Activated naive CD4-positive, alpha-beta T cell treated with anti-CD3 and anti-CD28 coated beads, Interleukin-2, amount 10 ng/mL, durations not matched to agents 7 days and 5 days (primary cell): Measurements from ENCODE around the gene GYPE.
"Not testable (repeated sequence)": the region's sequence is repeated elsewhere in the genome, so short reads cannot be mapped to it uniquely, and the experiment has no call there.

ENCODE experiments used
- CTCF ChIA-PET: fragments of 350-600 bp; sonication (Branson Sonifier 250); formaldehyde crosslinking; loops from one replicate; lab custom pipeline; 2021; ENCODE audit warnings: antibody characterized with exemption; lab: Charles Lee
- DNase-seq: peaks from one replicate; pipeline ENCODE4 v3.0.0-alpha.2; 2020
- H3K27ac Mint-ChIP-seq: one replicate; pipeline ENCODE4 v1.8.0; 2021; ENCODE audit warnings: mild to moderate bottlenecking, moderate library complexity, mixed read lengths
- H3K27me3 Mint-ChIP-seq: one replicate; pipeline ENCODE4 v1.8.0; 2021; ENCODE audit warnings: mild to moderate bottlenecking, mixed read lengths
- H3K36me3 Mint-ChIP-seq: one replicate; pipeline ENCODE4 v1.8.0; 2021; ENCODE audit warnings: mixed read lengths
- H3K4me1 Mint-ChIP-seq: one replicate; pipeline ENCODE4 v1.8.0; 2021; ENCODE audit warnings: mixed read lengths
- H3K4me3 Mint-ChIP-seq: one replicate; pipeline ENCODE4 v1.8.0; 2021; ENCODE audit warnings: mild to moderate bottlenecking, moderate library complexity, mixed read lengths
- H3K9me3 Mint-ChIP-seq: one replicate; pipeline ENCODE4 v1.8.0; 2021; ENCODE audit warnings: mixed read lengths

The GYPE gene

DNA sequence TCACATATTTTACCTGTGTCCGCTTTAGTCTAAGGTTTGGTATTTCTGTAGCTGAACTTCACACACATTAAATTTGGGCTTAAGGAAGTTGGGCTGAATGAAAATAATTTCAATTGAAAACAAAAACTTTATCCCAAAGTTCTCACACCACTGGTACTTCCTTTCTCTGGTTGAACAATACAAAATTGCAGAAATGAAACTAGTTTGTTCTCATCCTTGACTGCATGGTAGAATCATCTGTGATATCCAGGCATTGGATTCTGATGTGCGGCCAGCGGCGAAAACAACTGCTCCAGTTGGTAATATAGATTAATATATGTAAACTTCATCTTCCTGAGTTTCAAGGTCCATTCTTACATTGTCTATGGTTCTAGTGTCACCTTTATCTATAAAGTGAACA is 15.0 kb downstream of the GYPE start:
- H3K9me3 Mint-ChIP-seq, H3K4me1 Mint-ChIP-seq, CTCF ChIA-PET: not testable (repeated sequence)

GRCh38 chr4:143888189-143888588 is 17.2 kb downstream of the GYPE start:
- DNase-seq, H3K9me3 Mint-ChIP-seq, H3K36me3 Mint-ChIP-seq, H3K27me3 Mint-ChIP-seq, H3K4me3 Mint-ChIP-seq, H3K27ac Mint-ChIP-seq, H3K4me1 Mint-ChIP-seq, CTCF ChIA-PET: not testable (repeated sequence)

More for the DNA sequence above, 15.0 kb downstream of the GYPE start:
- not testable (repeated sequence) for H3K4me3 Mint-ChIP-seq, H3K27ac Mint-ChIP-seq, DNase-seq, H3K36me3 Mint-ChIP-seq, H3K27me3 Mint-ChIP-seq

- H3K36me3 Mint-ChIP-seq, DNase-seq, H3K4me3 Mint-ChIP-seq, CTCF ChIA-PET, H3K9me3 Mint-ChIP-seq, H3K4me1 Mint-ChIP-seq, H3K27ac Mint-ChIP-seq, H3K27me3 Mint-ChIP-seq: not testable (repeated sequence)
Observed at GRCh38 chr4:143884965-143885364, 20.4 kb downstream of the GYPE start.

GRCh38 chr4:143883529-143883928 is 21.8 kb downstream of the GYPE start:
- H3K27me3 Mint-ChIP-seq, result no peaks in the 10 kb centered on the region
- DNase-seq, result no peak
- H3K27ac Mint-ChIP-seq, result no peak overlapping the region
- H3K4me1 Mint-ChIP-seq, result no peaks in the 10 kb centered on the region
- no peaks in the 10 kb centered on the region for H3K9me3 Mint-ChIP-seq
- no peak overlapping the region for H3K4me3 Mint-ChIP-seq
- no peaks in the 10 kb centered on the region for H3K36me3 Mint-ChIP-seq
- CTCF ChIA-PET, result no interaction called here

DNA sequence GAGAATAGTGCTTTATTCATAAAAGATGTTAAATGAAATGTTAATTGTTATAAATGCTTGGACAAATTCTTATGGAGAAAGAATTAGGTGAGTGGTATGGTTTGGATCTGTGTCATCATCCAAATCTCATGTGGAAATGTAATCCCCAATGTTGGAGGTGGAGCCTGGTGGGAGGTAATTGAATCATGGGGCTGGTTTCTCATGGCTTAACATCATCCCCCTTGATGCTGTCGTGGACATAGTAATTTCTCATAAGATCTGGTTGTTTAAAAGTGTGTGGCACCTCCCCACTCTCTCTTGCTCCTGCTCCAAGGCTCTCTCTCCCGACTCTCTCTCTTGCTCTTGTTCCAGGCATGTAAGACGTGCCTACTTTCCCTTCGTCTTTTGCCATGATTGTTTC is 22.5 kb downstream of the GYPE start:
- no peaks in the 10 kb centered on the region for H3K36me3 Mint-ChIP-seq
- no peaks in the 10 kb centered on the region for H3K4me1 Mint-ChIP-seq
- H3K9me3 Mint-ChIP-seq, result no peaks in the 10 kb centered on the region
- no peak overlapping the region for H3K4me3 Mint-ChIP-seq
- no peak for DNase-seq
- no peaks in the 10 kb centered on the region for H3K27me3 Mint-ChIP-seq
- no peak overlapping the region for H3K27ac Mint-ChIP-seq
- CTCF ChIA-PET, result no interaction called here

DNA sequence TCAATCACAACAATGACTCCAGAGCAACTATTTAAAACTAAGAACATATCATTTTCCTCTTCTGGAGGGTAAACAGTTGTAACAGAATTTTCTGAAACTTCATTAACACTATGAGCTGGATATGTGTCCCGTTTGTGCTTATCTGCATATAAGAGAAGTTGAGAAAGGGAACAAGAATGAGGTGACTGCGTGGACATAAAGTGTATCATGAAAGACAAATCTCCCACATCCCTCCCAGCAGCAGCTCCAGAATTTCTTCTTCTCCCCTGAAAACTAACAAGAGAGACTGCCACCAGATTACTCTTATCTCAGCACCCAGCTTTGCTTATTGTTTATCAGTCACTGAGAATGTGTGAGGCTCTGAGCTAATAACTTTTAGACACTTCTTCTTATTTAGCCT is 25.8 kb downstream of the GYPE start:
- H3K36me3 Mint-ChIP-seq, H3K27ac Mint-ChIP-seq, H3K27me3 Mint-ChIP-seq, DNase-seq, CTCF ChIA-PET, H3K4me3 Mint-ChIP-seq, H3K9me3 Mint-ChIP-seq, H3K4me1 Mint-ChIP-seq: not testable (repeated sequence)

DNA sequence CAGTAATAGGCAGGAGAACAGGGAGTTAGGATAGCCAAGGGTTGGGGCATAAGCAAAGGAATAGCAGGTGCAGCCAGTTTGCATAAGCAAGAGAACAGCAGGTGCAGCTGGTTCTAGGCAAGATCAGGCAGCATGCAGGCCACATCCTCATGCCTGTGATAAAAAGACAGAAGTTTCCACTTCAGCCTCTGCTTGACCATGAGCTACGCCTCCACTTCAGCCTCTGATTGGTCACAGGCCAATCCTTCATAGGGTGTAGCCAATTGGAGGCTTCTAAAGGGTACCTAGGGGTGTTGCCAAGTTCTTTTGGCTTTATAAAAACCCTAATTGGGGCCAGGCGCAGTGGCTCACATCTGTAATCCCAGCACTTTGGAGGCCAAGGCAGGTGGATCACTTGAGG is 30.0 kb downstream of the GYPE start:
- H3K4me1 Mint-ChIP-seq, H3K27ac Mint-ChIP-seq, H3K27me3 Mint-ChIP-seq, DNase-seq, H3K36me3 Mint-ChIP-seq, CTCF ChIA-PET, H3K9me3 Mint-ChIP-seq, H3K4me3 Mint-ChIP-seq: not testable (repeated sequence)

DNA sequence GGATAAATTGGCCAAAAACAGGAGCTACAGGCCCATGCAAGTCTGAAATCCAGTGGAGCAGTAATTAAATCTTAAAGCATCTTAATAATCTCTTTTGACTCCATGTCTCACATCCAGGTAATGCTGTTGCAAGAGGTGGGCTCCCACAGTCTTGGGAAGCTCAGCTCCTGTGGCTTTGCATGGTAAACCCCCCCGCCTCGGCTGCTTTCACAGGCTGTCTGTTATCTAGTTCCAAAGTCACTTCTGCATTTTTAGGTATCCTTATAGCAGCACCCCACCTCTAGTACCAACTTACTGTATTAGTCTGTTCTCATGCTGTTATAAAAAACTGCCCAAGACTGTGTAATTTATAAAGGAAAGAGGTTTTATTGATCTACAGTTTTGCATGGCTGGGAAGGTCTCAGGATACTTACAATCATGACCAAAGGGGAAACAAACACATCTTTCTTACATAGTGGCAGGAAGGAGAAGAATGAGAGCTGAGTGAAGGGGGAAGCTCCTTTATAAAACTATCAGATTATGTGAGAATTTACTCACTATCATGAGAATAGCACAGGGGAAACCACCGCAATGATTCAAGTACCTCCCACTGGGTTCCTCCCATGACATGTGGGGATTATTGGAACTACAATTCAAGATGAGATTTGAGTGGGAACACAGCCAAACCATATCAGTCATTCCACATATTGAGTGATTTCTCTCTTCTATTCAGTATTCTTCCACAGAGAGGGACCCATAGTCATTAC is 34.7 kb downstream of the GYPE start:
- H3K9me3 Mint-ChIP-seq, result not testable (repeated sequence)

DNA sequence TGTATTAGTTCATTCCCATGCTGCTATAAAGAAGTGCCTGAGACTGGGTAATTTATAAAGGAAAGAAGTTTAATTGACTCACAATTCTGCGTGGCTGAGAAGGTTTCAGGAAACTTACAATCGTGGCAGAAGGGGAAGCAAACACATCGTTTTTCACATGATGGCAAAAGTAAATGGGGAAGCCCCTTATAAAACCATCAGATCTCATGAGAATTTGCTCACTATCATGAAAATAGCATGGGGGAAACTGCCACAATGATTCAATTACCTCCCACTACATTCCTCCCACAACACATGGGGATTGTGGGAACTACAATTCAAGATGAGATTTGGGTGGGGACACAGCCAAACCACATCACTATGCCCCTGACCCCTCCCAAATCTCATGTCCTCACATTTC is 35.4 kb downstream of the GYPE start:
- H3K27me3 Mint-ChIP-seq, DNase-seq, H3K4me1 Mint-ChIP-seq, H3K4me3 Mint-ChIP-seq, H3K36me3 Mint-ChIP-seq, CTCF ChIA-PET, H3K9me3 Mint-ChIP-seq, H3K27ac Mint-ChIP-seq: not testable (repeated sequence)

More for the DNA sequence above, 34.7 kb downstream of the GYPE start:
- H3K4me1 Mint-ChIP-seq, H3K27ac Mint-ChIP-seq, H3K36me3 Mint-ChIP-seq, CTCF ChIA-PET, H3K27me3 Mint-ChIP-seq, H3K4me3 Mint-ChIP-seq, DNase-seq: not testable (repeated sequence)

DNA sequence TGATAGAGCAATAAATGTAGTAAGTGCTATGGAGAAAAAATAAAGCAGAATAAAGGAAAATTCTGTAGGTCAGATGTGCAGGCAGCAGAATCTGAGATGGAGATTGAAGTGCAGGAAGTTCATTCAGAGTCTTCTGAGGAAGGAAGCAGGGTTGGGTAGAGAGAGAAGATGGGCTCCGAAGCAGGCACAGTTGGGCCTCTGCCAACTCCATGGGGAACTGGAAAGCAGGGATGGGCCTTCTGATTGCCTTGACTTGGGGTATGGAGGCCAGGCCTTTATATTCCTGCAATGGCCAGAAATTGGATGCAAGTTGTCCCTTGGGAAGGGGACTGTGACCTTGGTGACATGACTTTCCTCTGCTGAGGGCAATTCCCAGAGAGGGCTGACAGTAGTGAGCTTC is 42.6 kb downstream of the GYPE start:
- H3K27me3 Mint-ChIP-seq, H3K9me3 Mint-ChIP-seq, DNase-seq, H3K4me3 Mint-ChIP-seq, H3K36me3 Mint-ChIP-seq, CTCF ChIA-PET, H3K27ac Mint-ChIP-seq, H3K4me1 Mint-ChIP-seq: not testable (repeated sequence)

DNA sequence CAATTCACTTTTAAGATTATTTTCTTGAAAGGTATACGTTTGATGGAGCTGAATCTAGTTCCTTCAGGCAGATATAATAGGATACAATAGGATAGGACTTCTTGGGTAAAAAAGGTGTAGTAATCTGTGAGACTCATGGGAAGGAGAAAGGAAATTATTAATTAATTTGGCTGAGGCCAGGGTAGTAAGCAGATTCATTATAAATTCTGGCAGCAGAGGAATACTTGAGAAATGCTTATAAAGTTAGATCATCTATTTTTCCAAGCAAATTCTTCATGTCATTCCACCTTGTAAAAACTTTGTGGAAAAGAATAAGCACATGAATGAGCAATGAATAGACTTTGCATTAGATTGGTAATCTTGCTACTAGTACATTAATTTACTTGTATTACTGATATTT is 46.9 kb downstream of the GYPE start:
- no peaks in the 10 kb centered on the region for H3K36me3 Mint-ChIP-seq
- H3K27me3 Mint-ChIP-seq, result peaks cover 5% of the 10 kb centered on the region
- no peaks in the 10 kb centered on the region for H3K4me1 Mint-ChIP-seq

DNA sequence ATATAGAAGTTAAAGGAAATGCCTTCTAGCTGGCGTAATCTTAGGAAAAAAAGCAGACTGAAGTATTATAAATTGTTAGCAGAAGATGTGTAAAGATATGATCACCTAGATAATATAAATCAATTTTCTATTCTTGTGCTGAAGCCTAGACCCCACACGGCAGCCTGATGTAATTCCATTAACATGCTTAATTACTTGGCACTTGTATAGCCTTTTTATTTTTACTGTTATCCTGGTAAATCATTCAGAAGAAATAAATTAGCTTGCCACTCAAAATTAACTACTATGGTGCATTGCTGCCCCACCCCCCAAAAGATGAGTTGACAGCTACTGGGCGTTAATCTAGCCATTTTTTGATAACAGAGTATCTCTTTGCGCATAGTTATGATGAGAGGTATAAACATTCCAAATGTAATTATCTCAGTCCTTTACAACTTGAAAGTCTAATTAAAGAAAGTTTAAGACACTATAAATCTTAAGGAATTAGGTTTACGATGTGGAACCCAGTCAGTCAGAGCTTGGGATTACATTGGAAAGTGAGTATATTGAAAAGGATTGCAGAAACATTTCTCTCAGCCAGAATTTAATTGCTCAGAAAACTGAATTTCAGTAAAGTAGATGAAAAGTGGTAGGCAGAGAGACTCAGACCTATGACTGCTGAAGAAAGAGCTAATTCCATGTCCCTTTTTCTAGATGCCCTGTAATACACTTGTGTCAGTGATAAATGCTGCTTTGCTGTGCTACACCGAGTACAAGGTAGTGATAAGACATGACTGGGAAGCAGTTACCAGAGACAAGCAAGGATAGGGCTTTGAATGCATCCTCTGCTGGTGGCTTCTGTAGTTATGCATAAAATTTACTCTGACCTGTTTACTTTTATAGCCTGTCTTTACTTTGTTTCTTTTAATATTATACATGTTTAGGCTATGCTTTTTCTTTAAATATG is 47.7 kb downstream of the GYPE start:
- H3K27me3 Mint-ChIP-seq, H3K9me3 Mint-ChIP-seq, CTCF ChIA-PET, DNase-seq, H3K36me3 Mint-ChIP-seq, H3K4me1 Mint-ChIP-seq, H3K4me3 Mint-ChIP-seq, H3K27ac Mint-ChIP-seq: not testable (repeated sequence)

More for the DNA sequence above, 46.9 kb downstream of the GYPE start:
- no peak overlapping the region for H3K4me3 Mint-ChIP-seq
- no peak overlapping the region for H3K27ac Mint-ChIP-seq
- CTCF ChIA-PET, result no interaction called here
- DNase-seq, result no peak
- H3K9me3 Mint-ChIP-seq, result no peaks in the 10 kb centered on the region

- H3K4me3 Mint-ChIP-seq, H3K27me3 Mint-ChIP-seq, CTCF ChIA-PET, H3K9me3 Mint-ChIP-seq, DNase-seq, H3K27ac Mint-ChIP-seq, H3K36me3 Mint-ChIP-seq, H3K4me1 Mint-ChIP-seq: not testable (repeated sequence)
Observed at GRCh38 chr4:143856017-143856557, 49.3 kb downstream of the GYPE start.

- DNase-seq, H3K4me1 Mint-ChIP-seq, H3K4me3 Mint-ChIP-seq, H3K36me3 Mint-ChIP-seq, CTCF ChIA-PET, H3K27me3 Mint-ChIP-seq, H3K9me3 Mint-ChIP-seq, H3K27ac Mint-ChIP-seq: not testable (repeated sequence)
Observed at GRCh38 chr4:143854645-143855044, 50.7 kb downstream of the GYPE start.

GRCh38 chr4:143849296-143849695 is 56.1 kb downstream of the GYPE start:
- H3K4me3 Mint-ChIP-seq, H3K36me3 Mint-ChIP-seq, H3K27me3 Mint-ChIP-seq, H3K27ac Mint-ChIP-seq, DNase-seq, H3K9me3 Mint-ChIP-seq, CTCF ChIA-PET, H3K4me1 Mint-ChIP-seq: not testable (repeated sequence)
